HL-60/S4 treated with phorbol 12-myristate 13-acetate at 8.2 ng/mL for 4 days and 3 days (cell line): ENCODE results near the gene ZNF823.
"Not testable (repeated sequence)": the region's sequence is repeated elsewhere in the genome, so short reads cannot be mapped to it uniquely, and the experiment has no call there.

Experiments used
- in situ Hi-C: fragments of 300-500 bp; cut with MboI; formaldehyde crosslinking; loops from 2 replicates; pipeline ENCODE4 v1.15.0; 2022; ENCODE audit warnings: low sequenced_read_pairs

The ZNF823 gene

DNA sequence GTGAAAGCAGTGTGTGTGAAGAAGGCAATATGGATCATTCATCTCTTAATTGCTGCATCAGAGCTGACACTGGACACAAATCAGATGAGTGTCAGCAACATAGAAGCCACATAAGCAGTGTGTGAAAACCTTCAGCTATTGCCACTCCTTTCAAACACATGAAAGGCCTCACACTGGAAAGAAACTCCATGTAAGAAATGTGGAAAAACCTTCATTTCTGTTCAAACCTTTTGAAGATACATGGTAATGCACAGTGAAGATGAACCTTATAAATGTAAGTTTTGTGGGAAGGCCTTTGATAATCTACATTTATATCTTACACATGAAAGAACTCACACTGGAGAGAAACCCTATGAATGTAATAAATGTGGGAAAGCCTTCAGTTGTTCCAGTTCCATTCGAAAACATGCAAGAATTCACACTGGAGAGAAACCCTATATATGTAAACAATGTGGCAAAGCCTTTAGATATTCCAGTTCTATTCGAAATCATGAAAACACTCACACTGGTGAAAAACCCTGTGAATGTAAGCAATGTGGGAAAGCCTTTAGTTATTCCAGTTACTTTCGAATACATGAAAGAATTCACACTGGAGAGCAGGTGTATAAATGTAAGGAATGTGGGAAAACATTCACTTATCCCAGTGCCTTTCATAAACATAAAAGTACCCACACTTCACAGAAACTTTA is 53.6 kb downstream of the ZNF823 start:
- in situ Hi-C loops = no loop called here

DNA sequence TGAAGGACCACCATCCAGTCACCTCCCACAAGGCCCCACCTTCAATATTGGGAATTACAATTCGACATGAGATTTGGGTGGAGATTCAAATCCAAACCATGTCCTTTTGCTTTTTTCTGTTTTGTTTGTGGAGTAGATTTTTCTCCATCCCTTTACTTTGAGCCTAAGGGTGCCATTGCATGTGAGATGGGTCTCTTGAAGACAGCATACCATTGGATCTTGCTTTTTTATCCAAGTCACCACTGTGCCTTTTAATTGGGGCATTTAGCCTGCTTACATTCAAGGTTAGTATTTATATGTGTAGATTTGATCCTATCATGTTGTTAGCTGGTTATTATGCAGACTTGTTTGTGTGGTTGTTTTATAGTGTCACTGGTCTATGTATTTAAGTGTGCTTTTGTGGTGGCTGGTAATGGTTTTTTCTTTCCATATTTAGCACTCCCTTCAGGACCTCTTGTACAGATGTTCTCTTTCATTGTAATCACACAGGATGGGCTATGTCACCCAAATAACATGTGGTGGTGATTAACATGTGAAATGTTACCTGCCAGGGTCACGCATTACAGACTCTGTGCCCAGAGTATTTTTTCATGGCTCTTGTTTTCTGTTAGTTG is 58.0 kb downstream of the ZNF823 start:
- in situ Hi-C loops = no loop called here

DNA sequence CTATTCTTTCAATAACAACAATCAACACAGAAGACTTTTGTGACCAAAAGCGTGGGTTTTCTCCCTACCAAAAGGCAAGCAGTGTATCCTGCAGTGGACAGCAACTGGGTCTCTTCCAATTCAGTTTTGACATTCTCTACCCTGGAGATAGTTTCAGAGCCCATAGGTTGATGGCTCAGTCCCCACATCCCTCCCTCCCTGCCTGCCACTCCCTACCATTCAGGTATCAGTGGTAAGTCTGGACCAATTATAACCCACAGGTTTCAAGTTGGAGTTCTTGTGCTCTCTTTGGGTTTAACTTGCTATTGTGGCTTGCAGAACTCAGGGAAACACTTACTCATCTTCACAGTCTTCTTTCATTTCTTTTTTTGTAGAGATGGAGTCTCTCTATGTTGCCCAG is 60.2 kb downstream of the ZNF823 start:
- in situ Hi-C loops = no loop called here

DNA sequence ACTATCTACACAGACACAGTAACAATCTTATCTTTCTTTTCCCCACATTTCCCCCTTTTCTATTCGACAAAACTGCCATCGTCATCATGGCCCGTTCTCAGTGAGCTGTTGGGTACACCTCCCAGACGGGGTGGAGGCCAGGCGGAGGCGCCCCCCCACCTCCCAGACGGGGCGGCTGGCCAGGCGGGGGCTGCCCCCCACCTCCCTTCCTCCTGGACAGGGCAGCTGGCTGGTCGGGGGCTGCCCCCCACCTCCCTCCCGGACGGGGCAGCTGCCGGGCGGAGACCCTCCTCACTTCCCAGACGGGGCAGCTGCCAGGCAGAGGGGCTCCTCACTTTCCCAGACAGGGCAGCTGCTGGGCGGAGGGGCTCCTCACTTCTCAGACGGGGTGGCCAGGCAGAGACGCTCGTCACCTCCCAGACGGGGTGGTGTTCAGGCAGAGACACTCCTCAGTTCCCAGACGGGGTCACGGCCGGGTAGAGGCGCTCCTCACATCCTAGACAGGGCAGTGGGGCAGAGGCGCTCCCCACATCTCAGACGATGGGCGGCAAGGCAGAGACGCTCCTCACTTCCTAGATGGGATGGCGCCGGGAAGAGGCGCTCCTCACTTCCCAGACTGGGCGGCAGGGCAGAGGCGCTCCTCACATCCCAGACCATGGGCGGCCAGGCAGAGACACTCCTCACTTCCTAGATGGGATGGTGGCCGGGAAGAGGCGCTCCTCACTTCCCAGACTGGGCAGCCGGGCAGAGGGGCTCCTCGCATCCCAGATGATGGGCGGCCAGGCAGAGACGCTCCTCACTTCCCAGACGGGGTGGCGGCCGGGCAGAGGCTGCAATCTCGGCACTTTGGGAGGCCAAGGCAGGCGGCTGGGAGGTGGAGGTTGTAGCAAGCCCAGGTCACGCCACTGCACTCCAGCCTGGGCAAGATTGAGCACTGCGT is 61.8 kb downstream of the ZNF823 start:
- in situ Hi-C loops = not testable (repeated sequence)

DNA sequence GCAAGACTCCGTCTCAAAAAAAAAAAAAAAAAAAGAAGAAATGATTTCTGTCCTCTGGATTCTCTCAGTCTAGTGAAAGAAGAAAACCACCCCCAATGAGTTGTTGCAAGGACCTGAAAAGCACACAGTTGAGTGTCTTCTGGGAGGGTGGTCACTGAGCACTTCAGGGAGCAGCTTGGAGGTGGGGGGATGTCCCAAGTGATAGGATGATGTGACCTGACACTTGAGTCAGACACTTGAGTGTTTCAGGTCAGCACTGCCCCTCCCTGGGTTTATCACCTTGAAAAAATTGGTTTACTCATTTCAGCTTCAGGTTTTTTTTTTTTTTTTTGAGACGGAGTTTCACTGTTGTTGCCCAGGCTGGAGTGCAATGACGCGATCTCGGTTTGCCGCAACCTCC is 63.2 kb downstream of the ZNF823 start:
- in situ Hi-C loops = no loop called here

DNA sequence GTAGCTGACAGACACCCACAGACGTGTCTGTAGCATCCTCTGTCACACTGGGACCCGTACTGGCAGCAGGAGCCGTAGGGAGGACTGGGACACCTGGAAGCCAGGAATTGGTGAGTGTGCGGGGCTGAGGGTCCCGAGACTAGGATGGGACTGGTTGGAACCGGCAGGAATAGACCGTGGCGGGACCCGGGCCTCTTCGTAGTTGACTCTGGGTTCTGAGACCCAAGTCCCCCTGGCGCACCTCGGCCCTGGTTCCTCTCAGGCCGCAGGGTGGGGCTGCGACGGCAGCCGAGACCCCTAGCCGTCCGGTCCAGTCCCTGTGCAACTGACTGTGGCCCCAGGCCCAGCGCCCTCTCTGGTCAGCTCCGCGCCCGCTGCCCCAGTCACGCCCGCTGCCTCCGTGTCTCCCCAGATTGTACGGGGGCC is 64.7 kb downstream of the ZNF823 start:
- in situ Hi-C loops = no loop called here

DNA sequence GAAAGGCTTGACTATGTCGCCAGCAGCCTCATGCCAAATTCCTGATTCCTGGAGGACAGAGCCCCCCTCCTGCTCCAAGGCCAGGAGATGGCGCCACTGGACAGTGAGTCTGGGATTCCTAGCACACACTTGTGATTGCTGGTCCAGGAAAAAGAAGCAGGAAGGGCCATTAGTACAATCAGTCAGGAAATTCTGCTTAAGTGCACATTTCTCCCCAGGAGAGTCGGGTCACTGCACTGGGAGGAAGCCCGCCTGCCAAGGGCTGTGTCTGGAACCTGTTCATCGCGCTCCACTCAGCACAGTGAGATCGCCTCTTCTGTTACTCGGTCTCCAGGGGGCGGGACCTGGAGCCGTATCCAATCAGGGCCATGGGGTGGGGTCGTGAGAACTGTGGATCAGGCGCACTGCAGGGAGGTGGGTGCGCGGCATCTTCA is 65.1 kb downstream of the ZNF823 start:
- in situ Hi-C loops = no loop called here
